Activated CD4-positive, alpha-beta memory T cell treated with anti-CD3 and anti-CD28 coated beads for 36 hours (primary cell): ENCODE results near the gene ABHD16A. TPM values are rescaled to one million over a fixed set of nuclear protein-coding genes. Genes with fewer than 3 reads are reported as not detected.

Experiments used
- CTCF ChIA-PET: fragments of 350-600 bp; sonication (Branson Sonifier 250); formaldehyde crosslinking; loops from one replicate; lab custom pipeline; 2021; ENCODE audit warnings: antibody characterized with exemption, inconsistent platforms; lab: Charles Lee
- POLR2A ChIA-PET: fragments of 350-600 bp; sonication (Branson Sonifier 250); formaldehyde crosslinking; loops from one replicate; lab custom pipeline; 2021; ENCODE audit warnings: antibody characterized with exemption; lab: Charles Lee
- DNase-seq: peaks from one replicate; pipeline ENCODE4 v3.0.0-alpha.2; 2020
- H3K27ac Mint-ChIP-seq: one replicate; pipeline ENCODE4 v1.8.0; 2021; ENCODE audit warnings: mixed read lengths
- H3K27me3 Mint-ChIP-seq: one replicate; pipeline ENCODE4 v1.8.0; 2021; ENCODE audit warnings: mixed read lengths
- H3K36me3 Mint-ChIP-seq: one replicate; pipeline ENCODE4 v1.8.0; 2021; ENCODE audit warnings: mixed read lengths
- H3K4me1 Mint-ChIP-seq: one replicate; pipeline ENCODE4 v1.8.0; 2021; ENCODE audit warnings: low read depth, mixed read lengths
- H3K4me3 Mint-ChIP-seq: one replicate; pipeline ENCODE4 v1.8.0; 2021; ENCODE audit warnings: mild to moderate bottlenecking, mixed read lengths
- H3K9me3 Mint-ChIP-seq: one replicate; pipeline ENCODE4 v1.8.0; 2021; ENCODE audit warnings: mixed read lengths
- intact Hi-C: fragments of 100-400 bp; cut with micrococcal nuclease; formaldehyde crosslinking; loops from one replicate; pipeline ENCODE4 v1.15.1; 2023
- total RNA-seq, 2 experiments: library from RNA; stranded (reverse); gene quantifications; one replicate each; pipeline ENCODE4 v1.2.3, GENCODE V29; 2021

Gene ABHD16A
- total RNA-seq, 2 experiments from 2014 or later, result 29.1 to 29.6 TPM

DNA sequence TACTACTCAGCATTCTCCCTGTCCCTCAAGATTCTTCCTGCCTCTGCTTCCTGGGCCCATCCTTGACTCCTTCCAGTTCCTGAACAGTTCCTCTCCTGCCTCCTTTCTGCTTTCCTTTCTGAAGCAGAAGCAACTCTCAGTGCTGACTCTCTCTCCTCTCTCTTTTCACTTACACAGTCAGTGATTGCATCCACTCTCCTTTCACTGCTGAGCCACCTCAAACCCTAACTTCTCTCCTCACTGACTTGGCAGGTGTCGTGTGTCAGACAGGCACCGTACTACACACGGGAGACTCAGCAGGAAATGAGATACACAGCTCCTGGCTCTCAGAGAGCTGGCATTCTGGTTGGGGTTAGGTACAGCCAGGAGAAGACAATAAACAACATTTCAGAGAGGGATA lies 5.6 kb downstream of the ABHD16A start:
- H3K27me3 Mint-ChIP-seq, result no peaks in the 10 kb centered on the region
- POLR2A ChIA-PET, result no interaction called here
- peaks cover 19% of the 10 kb centered on the region for H3K36me3 Mint-ChIP-seq
- peak; percentile 45 for DNase-seq
- peak overlapping the region; percentile 75 for H3K27ac Mint-ChIP-seq
- intact Hi-C loops, result no loop called here
- H3K4me1 Mint-ChIP-seq, result peaks cover 23% of the 10 kb centered on the region
- no peak overlapping the region for H3K4me3 Mint-ChIP-seq
- CTCF ChIA-PET, result interaction anchor here (0.7 kb wide), 1 partner anchor 72 kb away, joined by 4 read pairs; no protein-coding TSS in a partner anchor
- no peaks in the 10 kb centered on the region for H3K9me3 Mint-ChIP-seq

DNA sequence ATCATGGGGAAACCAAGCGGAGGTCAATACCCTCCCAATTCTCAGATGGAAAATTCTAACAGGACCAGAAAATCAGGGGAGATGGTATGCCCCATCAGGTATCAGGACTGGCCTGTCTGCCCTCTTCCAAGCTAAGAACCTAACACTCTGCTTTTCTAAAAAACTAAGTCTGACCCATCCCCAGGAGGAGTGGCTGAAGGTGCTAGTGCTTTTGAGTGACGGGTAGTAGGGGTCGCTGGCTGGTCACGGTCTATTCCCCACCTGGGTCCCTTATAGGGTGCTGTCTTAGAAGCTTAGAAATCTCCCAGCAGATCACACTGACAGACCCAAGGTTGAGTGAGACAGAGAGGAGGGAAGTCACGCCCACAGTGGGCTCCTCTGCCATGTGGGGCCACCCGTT lies 9.6 kb downstream of the ABHD16A start:
- H3K4me1 Mint-ChIP-seq, result peaks cover 15% of the 10 kb centered on the region
- H3K27me3 Mint-ChIP-seq, result no peaks in the 10 kb centered on the region
- H3K36me3 Mint-ChIP-seq, result peaks cover 19% of the 10 kb centered on the region
- H3K9me3 Mint-ChIP-seq, result no peaks in the 10 kb centered on the region
- H3K27ac Mint-ChIP-seq, result no peak overlapping the region
- H3K4me3 Mint-ChIP-seq, result no peak overlapping the region
- POLR2A ChIA-PET, result interaction anchor here (1.5 kb wide), 1 partner anchor 9 kb away, joined by 8 read pairs; no protein-coding TSS in a partner anchor
- DNase-seq, result no peak
- CTCF ChIA-PET, result interaction anchor here (2.6 kb wide), 1 partner anchor 76 kb away, joined by 11 read pairs; no protein-coding TSS in a partner anchor
- intact Hi-C loops, result no loop called here

DNA sequence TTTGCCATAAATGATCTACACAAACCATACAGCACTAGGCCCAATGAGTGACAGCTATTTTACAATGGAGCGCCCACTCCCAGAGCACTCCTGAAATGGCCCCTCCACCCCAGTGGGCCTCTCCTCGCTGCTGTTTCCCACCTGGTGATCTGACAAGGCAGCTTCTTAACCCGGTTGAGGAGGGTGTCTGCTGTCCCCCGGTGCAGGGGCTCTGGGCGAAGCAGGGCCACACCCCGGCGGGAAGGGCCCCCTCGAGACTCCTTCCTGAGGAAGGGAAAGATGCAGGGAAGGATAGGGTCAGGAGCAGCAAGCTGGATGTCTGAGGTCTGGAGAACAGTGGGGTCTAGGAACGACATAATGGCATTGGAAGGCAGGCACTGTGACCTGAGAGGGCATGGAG lies 10.2 kb downstream of the ABHD16A start:
- DNase-seq, result no peak
- peaks cover 12% of the 10 kb centered on the region for H3K4me1 Mint-ChIP-seq
- CTCF ChIA-PET, result interaction anchor here (0.7 to 2.6 kb wide), 2 partner anchors 9 to 77 kb away, joined by 3 to 11 read pairs; no protein-coding TSS in a partner anchor
- H3K27ac Mint-ChIP-seq, result no peak overlapping the region
- intact Hi-C loops, result no loop called here
- H3K9me3 Mint-ChIP-seq, result no peaks in the 10 kb centered on the region
- no peak overlapping the region for H3K4me3 Mint-ChIP-seq
- no peaks in the 10 kb centered on the region for H3K27me3 Mint-ChIP-seq
- POLR2A ChIA-PET, result no interaction called here
- peaks cover 19% of the 10 kb centered on the region for H3K36me3 Mint-ChIP-seq

GRCh38 chr6:31692353-31692752 lies 10.8 kb downstream of the ABHD16A start:
- no peaks in the 10 kb centered on the region for H3K27me3 Mint-ChIP-seq
- H3K36me3 Mint-ChIP-seq, result peaks cover 18% of the 10 kb centered on the region
- CTCF ChIA-PET, result interaction anchor here (0.6 to 2.6 kb wide), 3 partner anchors 8 to 77 kb away, joined by 3 to 11 read pairs (median 4); no protein-coding TSS in a partner anchor
- no peak overlapping the region for H3K4me3 Mint-ChIP-seq
- no peak for DNase-seq
- intact Hi-C loops, result no loop called here
- H3K4me1 Mint-ChIP-seq, result peaks cover 7% of the 10 kb centered on the region
- POLR2A ChIA-PET, result no interaction called here
- H3K27ac Mint-ChIP-seq, result no peak overlapping the region
- no peaks in the 10 kb centered on the region for H3K9me3 Mint-ChIP-seq

- Mint-ChIP-seq H3K27ac (no peak overlapping the region), H3K4me1 (peaks cover 5% of the 10 kb centered on the region), H3K9me3 (no peaks in the 10 kb centered on the region), H3K36me3 (peaks cover 18% of the 10 kb centered on the region), H3K27me3 (no peaks in the 10 kb centered on the region), H3K4me3 (no peak overlapping the region)
- intact Hi-C loops, result no loop called here
- DNase-seq, result no peak
- CTCF ChIA-PET, result interaction anchor here (0.6 to 2.6 kb wide), 5 partner anchors 23 to 197 kb away, joined by 3 to 11 read pairs (median 4); partner anchors contain the start of gene LY6G6D
- POLR2A ChIA-PET, result no interaction called here
Observed at GRCh38 chr6:31691564-31692108, 11.5 kb downstream of the ABHD16A start.

GRCh38 chr6:31691078-31691463 lies 12.1 kb downstream of the ABHD16A start:
- Mint-ChIP-seq H3K36me3 (peaks cover 19% of the 10 kb centered on the region), H3K27me3 (no peaks in the 10 kb centered on the region), H3K4me3 (no peak overlapping the region), H3K4me1 (peaks cover 5% of the 10 kb centered on the region), H3K27ac (no peak overlapping the region), H3K9me3 (no peaks in the 10 kb centered on the region)
- intact Hi-C loops, result no loop called here
- ChIA-PET POLR2A (no interaction called here), CTCF (interaction anchor here (0.9 to 1.7 kb wide), 4 partner anchors 24 to 198 kb away, joined by 3 to 9 read pairs (median 4); partner anchors contain the start of gene LY6G6D)
- no peak for DNase-seq

- Mint-ChIP-seq H3K4me1 (peaks cover 5% of the 10 kb centered on the region), H3K27ac (peak overlapping the region; percentile 47), H3K4me3 (no peak overlapping the region), H3K9me3 (no peaks in the 10 kb centered on the region), H3K36me3 (peaks cover 20% of the 10 kb centered on the region), H3K27me3 (no peaks in the 10 kb centered on the region)
- no peak for DNase-seq
- CTCF ChIA-PET, result interaction anchor here (0.5 to 1.7 kb wide), 10 partner anchors 9 to 199 kb away, joined by 3 to 9 read pairs (median 4); partner anchors contain the start of genes ATP6V1G2, GPANK1, LY6G5C and LY6G6D
- intact Hi-C loops, result no loop called here
- POLR2A ChIA-PET, result interaction anchor here (0.6 kb wide), 1 partner anchor 93 kb away, joined by 3 read pairs; no protein-coding TSS in a partner anchor
Observed at GRCh38 chr6:31690231-31691077, 12.7 kb downstream of the ABHD16A start.

DNA sequence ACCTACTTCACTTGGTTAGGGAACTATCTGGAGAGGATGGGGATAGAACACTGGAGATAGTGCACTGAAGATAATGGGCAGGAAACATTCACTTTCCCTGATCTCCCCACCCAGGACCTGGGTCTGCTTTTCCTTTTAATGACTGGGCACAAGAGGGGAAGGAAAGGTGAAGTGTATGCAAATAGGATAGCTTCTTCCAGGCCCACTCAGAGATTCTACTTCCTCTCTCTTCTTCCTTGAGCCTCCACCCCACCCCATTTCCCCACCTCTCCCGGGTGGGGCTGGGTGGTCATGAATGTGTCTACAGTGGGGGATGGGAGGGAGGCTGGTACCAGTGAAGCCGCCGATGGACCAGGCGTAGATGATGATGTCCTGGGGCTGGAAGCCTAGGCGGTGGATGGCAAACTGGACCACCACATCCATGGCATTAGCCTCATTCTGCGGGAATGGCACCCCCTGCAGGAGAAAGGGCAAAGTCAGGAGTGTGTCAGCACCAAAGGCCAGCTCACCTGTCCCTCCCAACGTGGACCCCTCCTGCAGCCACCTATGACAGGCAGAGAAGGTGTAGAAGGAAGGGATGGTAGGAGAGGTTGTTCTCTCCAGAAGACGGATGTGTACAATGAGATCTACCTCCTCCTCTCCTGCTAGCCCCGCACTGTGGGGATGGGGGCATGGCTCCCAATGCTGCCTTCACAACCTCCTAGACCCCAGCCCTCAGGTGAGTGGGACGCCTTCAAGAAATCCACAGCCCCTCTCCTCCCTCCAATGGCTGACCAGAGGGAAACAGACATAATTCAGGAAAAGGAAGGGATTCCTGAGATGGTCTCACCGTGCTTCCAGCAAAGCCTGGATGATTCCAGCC lies 13.6 kb downstream of the ABHD16A start:
- Mint-ChIP-seq H3K27me3 (no peaks in the 10 kb centered on the region), H3K4me1 (peaks cover 5% of the 10 kb centered on the region), H3K36me3 (peaks cover 20% of the 10 kb centered on the region), H3K4me3 (no peak overlapping the region), H3K27ac (peak overlapping the region; percentile 47), H3K9me3 (no peaks in the 10 kb centered on the region)
- CTCF ChIA-PET, result interaction anchor here (0.5 to 1.6 kb wide), 9 partner anchors 8 to 143 kb away, joined by 3 to 5 read pairs (median 3); partner anchors contain the start of genes ATP6V1G2, GPANK1, LY6G5C and LY6G6D
- intact Hi-C loops, result no loop called here
- no peak for DNase-seq
- POLR2A ChIA-PET, result no interaction called here

DNA sequence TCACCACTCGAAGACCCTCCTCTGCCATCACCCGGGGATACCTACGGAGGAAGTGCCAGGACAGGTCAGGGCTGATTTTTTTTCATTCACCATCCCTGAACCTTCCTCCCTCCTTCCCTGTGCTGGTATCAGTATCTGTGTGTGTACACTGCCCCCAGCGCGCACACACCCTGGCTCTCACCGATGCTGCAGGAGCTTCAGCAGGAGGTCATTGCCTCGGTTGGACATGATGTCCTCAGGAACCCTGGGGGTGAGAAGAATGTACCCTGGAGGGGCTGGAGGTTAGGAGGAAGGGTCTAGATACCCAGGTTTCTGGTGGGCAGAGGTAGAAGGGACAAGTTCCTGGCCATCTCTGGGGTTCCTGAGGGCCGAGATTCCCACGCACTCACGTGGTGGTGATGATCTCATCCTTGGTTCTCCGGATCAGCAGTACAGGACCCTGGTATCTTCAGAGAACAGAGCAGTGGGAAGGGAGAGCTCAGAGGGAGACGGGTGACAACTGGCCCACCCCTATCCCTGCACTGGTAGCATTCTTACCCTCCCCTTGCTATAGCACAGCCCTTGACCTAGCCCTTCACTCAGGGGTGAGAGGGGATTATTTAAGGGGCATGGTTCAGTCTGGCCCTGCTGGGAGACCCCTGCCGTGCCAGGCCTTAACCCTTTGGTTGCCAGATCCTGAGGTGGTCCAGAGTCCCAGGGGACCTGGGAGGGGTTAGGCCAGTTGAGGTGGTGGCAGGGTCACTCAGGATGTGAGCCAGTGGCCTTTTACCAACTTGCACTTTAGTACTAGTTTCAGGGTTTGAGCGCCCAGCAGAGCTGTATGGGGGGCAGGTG lies 15.0 kb downstream of the ABHD16A start:
- Mint-ChIP-seq H3K27ac (no peak overlapping the region), H3K4me3 (no peak overlapping the region), H3K36me3 (peaks cover 14% of the 10 kb centered on the region), H3K4me1 (peaks cover 5% of the 10 kb centered on the region), H3K27me3 (no peaks in the 10 kb centered on the region), H3K9me3 (no peaks in the 10 kb centered on the region)
- DNase-seq, result no peak
- ChIA-PET CTCF (no interaction called here), POLR2A (no interaction called here)
- intact Hi-C loops, result no loop called here

DNA sequence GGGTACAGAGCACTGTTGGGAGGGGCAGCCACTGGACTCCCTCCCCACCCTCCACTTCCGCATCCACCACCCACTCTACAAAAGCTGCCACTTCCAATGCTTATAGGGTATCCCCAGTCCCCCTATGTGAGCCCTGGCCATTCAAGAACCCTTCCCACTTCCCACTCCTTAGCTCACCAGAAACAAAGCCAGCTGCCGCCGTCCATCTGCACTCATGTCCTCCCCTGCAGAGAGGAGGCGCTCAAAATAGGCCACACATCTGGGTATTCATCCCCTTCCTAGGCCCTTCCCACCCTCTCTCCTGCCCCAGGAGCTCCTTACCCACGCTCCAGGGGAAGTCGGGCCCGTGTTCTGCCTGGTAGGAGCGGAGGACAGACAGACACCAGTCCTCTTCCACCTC lies 15.8 kb downstream of the ABHD16A start:
- Mint-ChIP-seq H3K4me1 (peaks cover 5% of the 10 kb centered on the region), H3K9me3 (no peaks in the 10 kb centered on the region), H3K27ac (no peak overlapping the region), H3K27me3 (no peaks in the 10 kb centered on the region), H3K4me3 (no peak overlapping the region), H3K36me3 (peaks cover 10% of the 10 kb centered on the region)
- ChIA-PET CTCF (no interaction called here), POLR2A (no interaction called here)
- intact Hi-C loops, result no loop called here
- DNase-seq, result no peak

DNA sequence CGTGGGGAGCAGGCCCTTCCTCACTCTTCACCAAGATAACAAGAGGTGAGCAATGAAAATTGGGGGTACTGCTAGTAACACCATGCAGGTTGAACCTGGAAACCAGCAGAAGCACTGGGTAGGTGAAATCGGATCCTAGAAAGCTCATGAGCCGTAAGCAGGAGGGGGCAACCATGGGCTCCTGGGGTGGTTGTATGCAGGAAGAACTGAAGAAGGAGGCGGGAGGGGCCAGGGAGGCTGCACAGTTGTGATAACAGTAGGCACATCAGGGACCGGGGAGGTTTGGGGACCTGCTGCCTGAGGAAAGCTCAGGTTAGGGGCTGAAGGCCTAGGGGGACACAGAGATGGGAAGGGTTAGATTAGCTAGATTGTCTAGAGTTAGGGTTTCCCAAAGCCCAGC lies 16.6 kb downstream of the ABHD16A start:
- POLR2A ChIA-PET, result interaction anchor here (0.8 kb wide), 1 partner anchor 54 kb away, joined by 3 read pairs; the partner anchor contains the start of gene MSH5
- H3K27ac Mint-ChIP-seq, result peak overlapping the region; percentile 36

More for the DNA sequence above, 16.6 kb downstream of the ABHD16A start:
- no peak overlapping the region for H3K4me3 Mint-ChIP-seq
- H3K9me3 Mint-ChIP-seq, result no peaks in the 10 kb centered on the region
- intact Hi-C loops, result no loop called here
- H3K27me3 Mint-ChIP-seq, result no peaks in the 10 kb centered on the region
- H3K4me1 Mint-ChIP-seq, result peaks cover 9% of the 10 kb centered on the region
- peaks cover 10% of the 10 kb centered on the region for H3K36me3 Mint-ChIP-seq
- CTCF ChIA-PET, result no interaction called here
- DNase-seq, result no peak
